GM12878 (cell line): Measurements from ENCODE around the gene CADM2.

ENCODE experiments used
- BMI1 ChIP-seq: fragments of 450-650 bp; IDR thresholded peaks from 2 replicates; pipeline ENCODE4 v1.6.1; 2016; ENCODE audit warnings: mild to moderate bottlenecking, moderate library complexity, borderline replicate concordance
- CBX5 ChIP-seq: sonication (generic); IDR thresholded peaks from 2 replicates; pipeline ENCODE4 v1.6.1; 2016; ENCODE audit warnings: low read depth, moderate library complexity, mild to moderate bottlenecking, inconsistent platforms
- CEBPB ChIP-seq, 2 experiments: fragments of 150-350 bp in 1 of 2; IDR thresholded peaks; 2 replicates each; pipeline ENCODE4 v1.6.1; 2012 to 2014; ENCODE audit warnings: low read depth in 2 of 2, low read length in 2 of 2, borderline replicate concordance in 1 of 2, inconsistent platforms in 1 of 2
- CTCF ChIP-seq, 3 experiments: IDR thresholded peaks in 2 of 3; conservative IDR thresholded peaks in 1 of 3; 2 replicates each; pipeline ENCODE4 v1.5.1; 2011; ENCODE audit warnings: low read depth in 3 of 3, low read length in 3 of 3, mild to moderate bottlenecking in 3 of 3, control low read depth in 2 of 3, moderate library complexity in 2 of 3, inconsistent platforms in 1 of 3, mixed read lengths in 1 of 3; ENCODE audit not compliant: control insufficient read depth in 2 of 3, insufficient read depth in 1 of 3; ENCODE audit errors: extremely low read depth in 1 of 3
- ELK1 ChIP-seq: IDR thresholded peaks from 2 replicates; pipeline ENCODE4 v1.6.1; 2012; ENCODE audit warnings: low read depth, low read length, improper control_type of control experiment
- EZH2 ChIP-seq: IDR thresholded peaks from 2 replicates; pipeline ENCODE4 v1.6.1; 2012; ENCODE audit warnings: low read depth, mild to moderate bottlenecking, control low read depth, inconsistent platforms, low read length, borderline replicate concordance; ENCODE audit not compliant: control insufficient read depth
- HDAC6 ChIP-seq: fragments of 200-600 bp; sonication (generic); IDR thresholded peaks from one replicate; pipeline ENCODE4 v1.8.0; 2017; ENCODE audit warnings: antibody characterized with exemption; ENCODE audit not compliant: unreplicated experiment
- MYC ChIP-seq: IDR thresholded peaks from 2 replicates; pipeline ENCODE4 v1.6.1; 2011; ENCODE audit warnings: mild to moderate bottlenecking, low read length, moderate library complexity, inconsistent platforms; ENCODE audit not compliant: insufficient read depth, insufficient replicate concordance, insufficient read length, severe bottlenecking
- NR2C2 ChIP-seq: IDR thresholded peaks from 2 replicates; pipeline ENCODE4 v1.6.1; 2011; ENCODE audit warnings: borderline replicate concordance, low read depth; ENCODE audit not compliant: control insufficient read depth, insufficient read length
- POLR2A ChIP-seq: IDR thresholded peaks from 2 replicates; pipeline ENCODE4 v1.6.1; 2011; ENCODE audit warnings: low read depth, mild to moderate bottlenecking, low read length
- YBX1 ChIP-seq: fragments of 450-650 bp; IDR thresholded peaks from 2 replicates; pipeline ENCODE4 v1.6.1; 2016; ENCODE audit warnings: antibody characterized with exemption
- ZNF207 ChIP-seq: fragments of 450-650 bp; IDR thresholded peaks from 2 replicates; pipeline ENCODE4 v1.6.1; 2014; ENCODE audit warnings: antibody characterized with exemption, mild to moderate bottlenecking, borderline replicate concordance
- TF ChIP-seq, protein P1 (sequence below): IDR thresholded peaks from 2 replicates; pipeline ENCODE4 v1.6.1; 2011; ENCODE audit warnings: low read depth, low read length, improper control_type of control experiment, borderline replicate concordance

- TF ChIP-seq NR2C2 = no peak
- TF ChIP-seq POLR2A = no peak
- no peak for TF ChIP-seq EZH2
- no peak for TF ChIP-seq BMI1
- no peak for TF ChIP-seq YBX1
- no peak for TF ChIP-seq CTCF (IDR thresholded peaks at IDR 0.05 in 2 of 3, conservative IDR thresholded peaks at IDR 0.05 in 1 of 3; ENCODE audit: control insufficient read depth in 2 of 3, extremely low read depth in 1 of 3, insufficient read depth in 1 of 3, low read depth in 3 of 3, low read length in 3 of 3)
- no peak for TF ChIP-seq CEBPB (IDR thresholded peaks at IDR 0.05; ENCODE audit: borderline replicate concordance in 1 of 2, low read depth in 2 of 2, low read length in 2 of 2)
- no peak for TF ChIP-seq ZNF207
- TF ChIP-seq, protein P1, sequence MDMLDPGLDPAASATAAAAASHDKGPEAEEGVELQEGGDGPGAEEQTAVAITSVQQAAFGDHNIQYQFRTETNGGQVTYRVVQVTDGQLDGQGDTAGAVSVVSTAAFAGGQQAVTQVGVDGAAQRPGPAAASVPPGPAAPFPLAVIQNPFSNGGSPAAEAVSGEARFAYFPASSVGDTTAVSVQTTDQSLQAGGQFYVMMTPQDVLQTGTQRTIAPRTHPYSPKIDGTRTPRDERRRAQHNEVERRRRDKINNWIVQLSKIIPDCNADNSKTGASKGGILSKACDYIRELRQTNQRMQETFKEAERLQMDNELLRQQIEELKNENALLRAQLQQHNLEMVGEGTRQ = no peak
- TF ChIP-seq ELK1 = no peak
- no peak for TF ChIP-seq MYC
- no peak for TF ChIP-seq CBX5
- no peak for TF ChIP-seq HDAC6
These were observed 363.1 kb downstream of the CADM2 start for GRCh38 chr3:85321892-85322291.
